Midbrain (tissue), 1 donor: ENCODE measurements around the gene NFE2L1.
"Not testable (repeated sequence)": the region's sequence is repeated elsewhere in the genome, so short reads cannot be mapped to it uniquely, and the experiment has no call there.

Experiments
- DNase-seq: peaks from one replicate; lab custom pipeline; 2025; lab: John Stamatoyannopoulos, UW

The NFE2L1 gene

GRCh38 chr17:48068491-48068961, 20.4 kb downstream of the NFE2L1 start:
- DNase-seq = no peak

DNA sequence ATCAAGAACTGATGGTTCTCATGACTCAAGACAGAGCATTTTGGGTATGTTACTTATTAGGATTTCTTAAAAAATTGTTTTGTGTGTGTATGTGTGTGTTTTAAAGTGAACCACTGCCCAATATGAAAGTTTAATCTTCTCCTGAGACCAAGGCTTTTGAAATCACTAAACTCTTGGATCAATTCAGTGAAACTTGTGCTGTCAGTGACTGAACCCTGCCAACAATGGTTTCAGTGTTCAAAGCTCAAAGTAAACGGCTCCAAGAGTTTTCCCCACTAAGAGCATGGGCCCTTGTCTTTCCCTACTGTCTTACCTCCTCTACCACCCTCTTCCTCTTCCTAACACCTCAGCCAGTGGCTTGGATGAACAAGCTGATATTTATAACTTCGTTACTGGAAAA, 22.0 kb downstream of the NFE2L1 start:
- DNase-seq = no peak

DNA sequence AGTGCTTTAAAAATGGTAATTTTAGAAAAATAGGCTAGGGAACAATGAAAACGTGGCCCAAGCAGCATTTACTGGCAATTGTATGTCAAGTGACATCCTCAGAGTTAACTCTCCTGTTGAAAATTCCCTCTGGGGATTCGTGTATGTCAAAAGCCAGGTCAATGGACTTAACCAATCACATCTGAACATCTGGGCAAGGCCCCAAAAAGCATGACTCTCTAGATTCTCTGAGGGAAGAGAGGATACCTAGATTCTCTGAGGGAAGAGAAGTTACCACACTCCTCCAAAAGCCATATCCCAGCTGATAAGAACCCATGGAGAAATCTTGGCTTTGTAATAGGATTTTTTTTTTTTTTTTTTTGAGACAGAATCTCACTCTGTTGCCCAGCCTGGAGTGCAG, 23.5 kb downstream of the NFE2L1 start:
- DNase-seq = no peak

DNA sequence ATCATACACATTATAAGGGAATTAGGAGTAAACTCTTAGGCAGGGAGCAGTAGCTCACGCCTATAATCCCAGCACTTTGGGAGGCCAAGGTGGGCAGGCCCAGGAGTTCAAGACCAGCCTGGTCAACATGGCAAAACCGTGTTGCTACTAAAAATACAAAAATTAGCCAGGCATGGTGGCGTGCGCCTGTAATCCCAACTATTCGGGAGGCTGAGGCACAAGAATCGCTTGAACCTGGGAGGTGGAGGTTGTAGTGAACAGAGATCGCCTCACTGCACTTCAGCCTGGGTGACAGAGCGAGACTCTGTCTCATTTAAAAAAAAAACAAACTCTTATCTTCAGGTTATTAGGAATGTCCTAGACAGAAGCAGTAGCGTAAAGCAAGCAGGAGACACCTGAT, 24.7 kb downstream of the NFE2L1 start:
- not testable (repeated sequence) for DNase-seq

- not testable (repeated sequence) for DNase-seq
These were observed 25.5 kb downstream of the NFE2L1 start for GRCh38 chr17:48073566-48074094.

- peak; percentile 83 for DNase-seq
These were observed 26.3 kb downstream of the NFE2L1 start for GRCh38 chr17:48074322-48075081.

GRCh38 chr17:48077152-48077551, 29.0 kb downstream of the NFE2L1 start:
- DNase-seq = not testable (repeated sequence)

DNA sequence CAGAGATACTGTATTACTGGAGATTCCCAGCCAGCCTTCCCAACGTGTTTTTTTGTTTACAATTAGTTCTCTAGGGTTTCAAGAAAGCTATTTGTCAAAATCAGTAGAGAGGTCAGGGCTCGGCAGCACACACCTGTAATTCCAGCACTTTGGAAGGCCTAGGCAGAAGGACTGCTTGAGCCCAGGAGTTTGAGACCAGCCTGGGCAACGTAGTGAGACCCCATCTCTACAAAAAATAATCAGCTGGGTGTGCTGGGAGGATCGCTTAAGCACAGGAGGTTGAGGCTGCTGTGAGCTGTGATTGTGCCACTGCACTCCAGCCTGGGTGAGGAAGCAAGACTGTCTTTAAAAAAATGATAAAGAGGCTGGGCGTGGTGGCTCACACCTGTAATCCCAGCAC, 33.7 kb downstream of the NFE2L1 start:
- DNase-seq = no peak

GRCh38 chr17:48084932-48085331, 36.8 kb downstream of the NFE2L1 start:
- DNase-seq = no peak

GRCh38 chr17:48093341-48094045, 45.3 kb downstream of the NFE2L1 start:
- DNase-seq = no peak

DNA sequence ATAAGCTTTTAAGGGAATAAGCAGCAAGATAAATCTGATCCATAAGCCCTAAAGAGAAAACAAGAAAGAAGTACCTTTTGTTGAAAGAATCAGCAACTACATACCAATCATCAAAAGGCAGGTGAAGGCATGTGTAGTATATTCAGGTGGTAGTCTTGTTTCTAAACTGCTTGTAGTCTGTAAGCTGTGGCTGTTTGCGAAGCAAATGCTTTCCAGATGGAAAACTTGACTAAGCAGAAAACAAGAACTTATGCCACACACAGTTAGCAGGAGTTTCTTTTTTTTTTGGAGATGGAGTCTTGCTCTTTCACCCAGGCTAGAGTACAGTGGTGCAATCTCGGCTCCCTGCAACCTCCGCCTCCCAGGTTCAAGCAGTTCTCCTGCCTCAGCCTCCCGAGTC, 47.5 kb downstream of the NFE2L1 start:
- no peak for DNase-seq

- DNase-seq = no peak
These were observed 52.0 kb downstream of the NFE2L1 start for GRCh38 chr17:48100160-48100559.

GRCh38 chr17:48100591-48101011, 52.4 kb downstream of the NFE2L1 start:
- no peak for DNase-seq

DNA sequence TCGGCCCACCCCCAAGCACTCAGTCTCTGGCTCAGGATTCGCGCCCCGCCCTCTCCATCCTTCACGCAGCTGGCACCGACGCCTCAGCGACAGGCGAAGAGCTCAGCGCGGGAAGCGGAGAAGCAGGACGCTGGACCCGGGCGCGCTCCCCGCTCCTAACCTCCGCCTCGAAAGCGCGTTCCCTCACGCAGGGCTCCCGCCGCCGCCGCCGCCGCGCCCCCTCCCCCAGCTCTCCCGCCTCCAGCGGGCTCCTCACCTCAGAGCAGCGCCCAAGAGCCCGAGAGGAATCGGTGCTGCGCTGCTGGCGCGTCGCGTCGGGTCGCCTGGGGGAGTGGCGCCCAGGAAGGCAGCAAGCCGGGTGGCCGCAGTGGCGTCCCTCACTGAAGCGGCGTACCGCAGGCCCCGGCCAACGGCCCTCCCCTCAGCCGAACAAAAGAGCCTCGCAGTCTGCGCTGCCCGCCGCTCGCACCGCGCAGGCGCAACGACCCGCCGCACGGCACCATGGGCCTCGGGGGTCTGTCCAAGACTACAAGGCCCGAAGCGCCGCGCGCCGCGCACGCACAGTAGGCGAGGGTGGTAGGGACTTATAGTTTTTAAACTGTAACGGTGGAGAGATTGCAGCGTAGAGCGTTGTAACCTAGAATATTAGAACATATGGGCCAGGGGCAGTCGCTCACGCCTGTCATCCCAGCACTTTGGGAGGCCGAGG, 53.0 kb downstream of the NFE2L1 start, which contains the start of gene CBX1:
TSS of gene CBX1 (minus strand) at position 467 of the 709 bp plus-strand sequence. CDS start 24,474 bp downstream, outside the sequence.
- DNase-seq = peak; percentile 94

DNA sequence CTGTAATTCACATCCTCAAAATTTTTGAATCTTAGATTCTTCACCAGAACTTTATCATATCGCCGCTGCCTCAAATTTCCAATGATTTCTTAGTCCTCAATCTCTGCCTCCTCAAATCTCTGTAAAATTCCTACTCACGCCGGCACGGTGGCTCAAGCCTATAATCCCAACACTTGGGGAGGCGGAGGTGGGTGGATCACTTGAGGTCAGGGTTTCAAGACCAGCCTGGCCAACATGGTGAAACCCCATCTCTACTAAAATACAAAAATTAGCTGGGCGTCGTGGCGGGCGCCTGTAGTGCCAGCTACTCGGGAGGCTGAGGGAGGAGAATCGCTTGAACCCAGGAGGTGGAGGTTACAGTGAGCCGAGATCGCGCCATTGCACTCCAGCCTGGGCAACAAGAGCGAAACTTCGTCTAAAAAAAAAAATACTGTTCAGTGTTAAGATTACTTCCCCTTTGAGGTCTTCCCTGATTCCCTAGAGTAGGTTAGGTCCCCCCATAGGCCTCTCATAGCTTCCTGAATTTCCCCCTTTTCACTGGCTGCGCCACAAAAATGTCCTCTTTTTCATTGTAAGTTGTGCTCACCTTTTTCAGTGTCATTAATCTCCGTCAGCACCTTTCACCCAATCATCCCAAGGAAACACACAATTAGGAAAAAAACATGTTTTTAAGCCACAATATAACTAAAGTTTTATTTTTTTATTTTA, 54.0 kb downstream of the NFE2L1 start:
- no peak for DNase-seq

- no peak for DNase-seq
These were observed 54.9 kb downstream of the NFE2L1 start for GRCh38 chr17:48102798-48103715.

DNA sequence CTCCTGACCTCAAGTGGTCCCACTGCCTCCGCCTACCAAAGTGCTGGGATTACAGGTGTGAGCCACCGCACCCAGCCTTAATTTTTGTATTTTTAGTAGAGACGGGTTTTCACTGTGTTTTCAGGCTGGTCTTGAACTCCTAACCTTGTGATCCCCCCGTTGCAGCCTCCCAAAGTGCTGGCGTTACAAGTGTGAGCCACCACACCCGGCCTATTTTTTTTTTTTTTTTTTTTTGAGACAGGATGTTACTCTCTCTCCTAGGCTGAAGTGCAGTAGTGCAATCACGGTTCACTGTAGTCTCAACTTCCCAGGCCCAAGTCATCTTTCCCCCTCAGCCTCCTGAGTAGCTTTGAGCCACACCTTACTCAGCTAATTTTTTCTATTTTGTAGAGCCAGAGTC, 56.3 kb downstream of the NFE2L1 start:
- no peak for DNase-seq

DNA sequence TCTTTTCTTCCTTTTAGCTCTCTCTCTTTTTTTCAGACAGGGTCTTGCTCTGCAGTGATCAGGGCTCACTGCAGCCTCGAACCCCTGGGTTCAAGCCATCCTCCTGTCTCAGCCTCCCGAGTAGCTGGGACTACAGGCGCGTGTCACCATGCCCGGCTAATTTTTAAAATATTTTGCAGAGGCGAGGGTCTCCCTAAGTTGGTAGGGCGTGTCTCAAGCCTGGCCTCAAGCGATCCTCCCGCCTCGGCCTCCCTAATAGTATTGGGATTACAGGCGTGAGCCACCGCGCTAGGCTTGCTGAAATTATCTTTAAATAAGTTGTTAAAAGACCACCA, 58.6 kb downstream of the NFE2L1 start:
- DNase-seq = no peak

- peak; percentile 90 for DNase-seq
These were observed 59.2 kb downstream of the NFE2L1 start, which contains the start of gene SNX11 for GRCh38 chr17:48107137-48108055. SNX11 (plus strand) TSS chr17:48107766; CDS start chr17:48112044, 4,278 bp downstream.
